Muscle layer of duodenum (tissue), 2 donors: ENCODE results near the gene UPK2.
A peak's percentile ranks its signal among the peaks of the same experiment; 100 is the strongest.

ENCODE experiments used
- H3K27ac ChIP-seq: one replicate; pipeline ENCODE4 v1.7.0; 2013; ENCODE audit warnings: mild to moderate bottlenecking, low read length
- H3K27me3 ChIP-seq: one replicate; pipeline ENCODE4 v1.7.0; 2013; ENCODE audit warnings: low read depth, mild to moderate bottlenecking, control low read depth, low read length
- H3K36me3 ChIP-seq, 2 donors: one replicate each; pipeline ENCODE4 v1.7.0; 2013; ENCODE audit warnings: low read length in 2 of 2, control low read depth in 1 of 2, mild to moderate bottlenecking in 1 of 2; ENCODE audit not compliant: insufficient read depth in 2 of 2, control insufficient read depth in 1 of 2
- H3K4me1 ChIP-seq, 2 donors: one replicate each; pipeline ENCODE4 v1.7.0; 2013; ENCODE audit warnings: low read length in 2 of 2, mild to moderate bottlenecking in 2 of 2, control low read depth in 1 of 2, moderate library complexity in 1 of 2; ENCODE audit not compliant: insufficient read depth in 2 of 2, control insufficient read depth in 1 of 2
- H3K4me3 ChIP-seq, 2 donors: one replicate each; pipeline ENCODE4 v1.7.0; 2013; ENCODE audit warnings: low read length in 2 of 2, low read depth in 1 of 2, mild to moderate bottlenecking in 1 of 2
- H3K9me3 ChIP-seq, 2 donors: one replicate each; pipeline ENCODE4 v1.7.0; 2013; ENCODE audit warnings: low read length in 2 of 2, control low read depth in 1 of 2, mild to moderate bottlenecking in 1 of 2; ENCODE audit not compliant: control insufficient read depth in 1 of 2
- donor health status: healthy.

The UPK2 gene

DNA sequence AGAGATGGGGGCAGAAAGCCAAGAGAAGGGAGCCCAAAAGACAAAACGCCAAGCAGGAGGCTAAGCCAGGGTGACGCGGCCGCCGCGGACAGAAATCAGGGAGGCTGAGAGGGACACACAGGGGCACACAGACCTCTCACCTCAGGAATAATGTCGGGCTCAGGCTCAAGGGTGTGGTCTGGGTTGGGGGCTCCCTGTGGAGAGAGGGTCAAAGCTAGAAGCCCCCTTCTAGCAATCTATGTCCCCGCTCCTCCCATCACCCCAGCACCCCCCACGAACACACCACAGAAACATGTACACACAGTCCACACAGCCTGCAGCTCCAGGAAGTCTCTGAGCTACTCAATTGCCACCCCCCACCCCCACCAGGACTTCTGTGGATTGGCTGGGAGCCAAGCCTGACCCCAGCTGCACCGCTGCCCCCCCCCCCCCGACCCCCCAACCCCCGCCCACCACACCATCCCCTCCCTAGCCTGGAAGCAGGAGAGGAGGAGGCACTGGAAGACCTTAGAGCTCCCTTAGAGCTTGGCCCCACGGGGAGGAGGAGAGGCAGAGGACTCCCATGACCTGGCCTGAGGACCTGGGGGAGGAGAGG, 37.3 kb upstream of the UPK2 start:
- Histone ChIP-seq H3K36me3 (peaks cover 0 to 12% of the 10 kb centered on the region in 2 donors), H3K4me3 (peak overlapping the region; percentile 52 to 99), H3K9me3 (no peaks in the 10 kb centered on the region), H3K27me3 (no peaks in the 10 kb centered on the region), H3K27ac (peak overlapping the region; percentile 97), H3K4me1 (peaks cover 81 to 92% of the 10 kb centered on the region in 2 donors)

- peaks cover 0 to 12% of the 10 kb centered on the region in 2 donors for H3K36me3 ChIP-seq
- peak overlapping the region; percentile 96 for H3K27ac ChIP-seq
- H3K27me3 ChIP-seq = no peaks in the 10 kb centered on the region
- H3K4me1 ChIP-seq = peaks cover 60 to 72% of the 10 kb centered on the region in 2 donors
- no peaks in the 10 kb centered on the region for H3K9me3 ChIP-seq
- peak overlapping the region; percentile 98 to 99 for H3K4me3 ChIP-seq
Observed at GRCh38 chr11:118921121-118921928, 34.8 kb upstream of the UPK2 start.

GRCh38 chr11:118921929-118922744, 34.0 kb upstream of the UPK2 start:
- H3K4me3 ChIP-seq = peak overlapping the region; percentile 98 to 99
- H3K4me1 ChIP-seq = peaks cover 53 to 65% of the 10 kb centered on the region in 2 donors
- peaks cover 0 to 12% of the 10 kb centered on the region in 2 donors for H3K36me3 ChIP-seq
- no peaks in the 10 kb centered on the region for H3K9me3 ChIP-seq
- peak overlapping the region; percentile 96 for H3K27ac ChIP-seq
- H3K27me3 ChIP-seq = no peaks in the 10 kb centered on the region

- peak overlapping the region; percentile 98 to 99 for H3K4me3 ChIP-seq
- H3K36me3 ChIP-seq = peaks cover 0 to 7% of the 10 kb centered on the region in 2 donors
- H3K27ac ChIP-seq = peak overlapping the region; percentile 96
- H3K9me3 ChIP-seq = no peaks in the 10 kb centered on the region
- H3K4me1 ChIP-seq = peaks cover 53 to 66% of the 10 kb centered on the region in 2 donors
- H3K27me3 ChIP-seq = no peaks in the 10 kb centered on the region
Observed at GRCh38 chr11:118922745-118923627, 33.1 kb upstream of the UPK2 start.

GRCh38 chr11:118923721-118924587, 32.1 kb upstream of the UPK2 start:
- H3K4me1 ChIP-seq = peaks cover 52 to 64% of the 10 kb centered on the region in 2 donors
- H3K27ac ChIP-seq = peak overlapping the region; percentile 96

DNA sequence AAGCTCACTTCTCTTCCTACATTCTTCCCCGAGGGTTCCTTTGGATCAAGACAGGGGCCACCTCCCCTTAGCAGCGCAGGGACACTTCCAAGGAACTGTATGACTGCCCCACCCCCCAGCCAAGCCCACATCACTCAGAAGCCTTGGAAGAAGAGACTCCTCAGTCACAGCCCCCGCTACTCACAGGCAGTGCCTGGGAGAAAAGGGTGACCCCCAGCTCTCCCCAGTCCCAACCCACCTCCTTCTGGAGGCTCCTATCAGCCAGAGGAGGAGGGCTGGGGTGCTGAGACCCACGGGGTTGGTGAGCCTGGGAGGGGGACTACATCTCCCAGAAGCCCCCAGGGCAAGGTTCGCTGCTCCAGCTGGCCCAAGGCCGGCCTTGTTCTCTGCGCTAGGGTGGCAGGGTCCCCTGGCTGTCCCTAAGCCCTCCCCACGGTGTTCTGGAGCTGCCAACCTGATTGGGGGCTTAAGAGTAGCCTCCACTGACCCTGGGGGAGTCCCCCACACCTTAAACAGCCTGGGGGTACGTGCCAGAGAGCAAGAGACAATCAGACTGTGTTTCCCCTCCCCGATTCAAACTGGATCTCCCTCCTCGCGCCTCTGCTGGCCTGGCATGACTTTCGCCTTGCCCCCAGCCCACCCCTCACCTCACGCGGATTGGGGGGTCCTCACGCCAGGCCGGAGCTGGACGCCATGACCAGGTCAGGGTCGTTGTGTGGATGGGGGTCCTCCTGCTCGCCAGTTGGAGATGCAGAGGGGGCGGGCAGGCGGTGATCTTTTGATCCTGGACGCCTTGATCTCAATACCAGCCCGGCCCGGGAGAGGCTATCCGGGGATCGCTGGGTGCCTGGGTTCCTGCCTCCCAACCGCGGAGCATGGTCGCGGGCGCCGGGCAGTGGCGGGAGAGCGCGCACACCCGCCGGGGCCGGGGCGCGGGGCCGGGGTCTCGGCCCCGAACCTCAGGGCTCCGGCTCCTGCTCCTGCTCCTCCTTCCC, 31.2 kb upstream of the UPK2 start:
- peaks cover 0 to 3% of the 10 kb centered on the region in 2 donors for H3K36me3 ChIP-seq
- H3K9me3 ChIP-seq = no peaks in the 10 kb centered on the region
- no peaks in the 10 kb centered on the region for H3K27me3 ChIP-seq
- peak overlapping the region; percentile 98 to 99 for H3K4me3 ChIP-seq
- peaks cover 44 to 55% of the 10 kb centered on the region in 2 donors for H3K4me1 ChIP-seq
- H3K27ac ChIP-seq = peak overlapping the region; percentile 96

More at GRCh38 chr11:118923721-118924587, 32.1 kb upstream of the UPK2 start:
- H3K27me3 ChIP-seq = no peaks in the 10 kb centered on the region
- no peaks in the 10 kb centered on the region for H3K9me3 ChIP-seq
- peak overlapping the region; percentile 98 to 99 for H3K4me3 ChIP-seq
- peaks cover 0 to 6% of the 10 kb centered on the region in 2 donors for H3K36me3 ChIP-seq

- H3K27ac ChIP-seq = peak overlapping the region; percentile 90
- no peaks in the 10 kb centered on the region for H3K36me3 ChIP-seq
- H3K9me3 ChIP-seq = no peaks in the 10 kb centered on the region
- H3K4me3 ChIP-seq = peak overlapping the region; percentile 80 to 90
- H3K27me3 ChIP-seq = no peaks in the 10 kb centered on the region
- H3K4me1 ChIP-seq = peaks cover 22 to 33% of the 10 kb centered on the region in 2 donors
Observed at GRCh38 chr11:118927554-118928100, 28.5 kb upstream of the UPK2 start.

- H3K9me3 ChIP-seq = no peaks in the 10 kb centered on the region
- peak overlapping the region; percentile 80 to 90 for H3K4me3 ChIP-seq
- peak overlapping the region; percentile 90 for H3K27ac ChIP-seq
- H3K27me3 ChIP-seq = no peaks in the 10 kb centered on the region
- peaks cover 16 to 30% of the 10 kb centered on the region in 2 donors for H3K4me1 ChIP-seq
- H3K36me3 ChIP-seq = no peaks in the 10 kb centered on the region
Observed at GRCh38 chr11:118928101-118928869, 27.8 kb upstream of the UPK2 start.
